ENCODE measurements around the gene CNTD1.

- TF ChIP-seq CTCF (IDR thresholded peaks at IDR 0.05) = no peak
- no peak for TF ChIP-seq POLR2A (IDR thresholded peaks at IDR 0.05)
Measured at GRCh38 chr17:42784409-42784808, 14.3 kb upstream of the CNTD1 start.
